ENCODE results near the gene TBK1. TPM values are rescaled to one million over a fixed set of nuclear protein-coding genes. Genes with fewer than 3 reads are reported as not detected.
A peak's percentile ranks its signal among the peaks of the same experiment; 100 is the strongest.

The TBK1 gene
- total and polyA plus RNA-seq, 10 of the 15 experiments (the other 5 are each of a cell fraction or from before 2014, with no cell fraction given), result 13.4 to 49.3 (median 37.7) TPM

DNA sequence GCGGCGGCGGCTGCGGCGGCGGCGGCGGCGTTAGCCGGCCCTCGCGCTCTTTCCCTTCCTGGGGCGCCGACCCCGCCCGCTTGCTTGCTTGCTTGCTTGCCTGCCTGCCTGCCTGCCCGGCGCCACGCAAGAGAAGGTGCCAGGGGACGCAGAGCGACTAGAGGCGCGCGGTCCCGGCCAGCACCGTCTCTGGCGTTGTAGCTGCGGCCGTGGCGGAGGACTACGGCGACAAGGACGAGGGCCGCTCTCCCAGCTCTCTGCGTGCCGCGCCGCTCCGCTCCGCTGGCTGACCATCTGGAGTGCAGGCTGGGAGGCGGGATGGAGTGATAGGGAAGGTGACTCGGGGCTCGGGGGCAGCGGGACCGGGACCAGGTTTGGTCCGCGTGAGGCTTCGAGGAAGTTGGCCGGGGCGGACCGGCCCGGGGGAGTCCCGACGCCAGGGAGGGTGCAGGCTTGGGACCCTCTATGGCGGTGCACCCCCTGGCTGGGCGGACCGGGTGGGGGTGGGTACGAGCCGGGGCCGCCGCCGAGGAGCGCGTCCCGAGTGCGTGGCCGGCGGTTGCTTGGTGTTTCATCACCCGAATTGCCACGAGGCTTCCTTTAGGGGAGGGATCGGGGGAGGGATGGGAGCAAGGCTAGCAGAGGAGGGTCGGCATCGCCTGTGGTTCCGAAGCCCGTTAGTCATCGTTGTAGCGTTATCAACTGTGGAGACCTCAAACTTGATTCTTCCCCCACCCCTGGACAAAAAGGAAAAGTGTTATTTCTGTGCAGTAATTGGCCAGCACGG, 47.3 kb upstream of the TBK1 start (continued):
- TF ChIP-seq SPI1 (IDR thresholded peaks at IDR 0.05; ENCODE audit: borderline replicate concordance, insufficient read depth, low read depth, low read length), result no peak
- TF ChIP-seq STAT1 (conservative IDR thresholded peaks at IDR 0.05), result no peak
- TF ChIP-seq LARP7 (IDR thresholded peaks at IDR 0.05), result peak; percentile 92; the same call in 1 of the 2 replicates
- no peak for TF ChIP-seq JUND (IDR thresholded peaks at IDR 0.05; ENCODE audit: low read depth, low read length)
- TF ChIP-seq SMAD1 (IDR thresholded peaks at IDR 0.05; ENCODE audit: low read depth, partially characterized antibody), result no peak
- TF ChIP-seq, protein P1, sequence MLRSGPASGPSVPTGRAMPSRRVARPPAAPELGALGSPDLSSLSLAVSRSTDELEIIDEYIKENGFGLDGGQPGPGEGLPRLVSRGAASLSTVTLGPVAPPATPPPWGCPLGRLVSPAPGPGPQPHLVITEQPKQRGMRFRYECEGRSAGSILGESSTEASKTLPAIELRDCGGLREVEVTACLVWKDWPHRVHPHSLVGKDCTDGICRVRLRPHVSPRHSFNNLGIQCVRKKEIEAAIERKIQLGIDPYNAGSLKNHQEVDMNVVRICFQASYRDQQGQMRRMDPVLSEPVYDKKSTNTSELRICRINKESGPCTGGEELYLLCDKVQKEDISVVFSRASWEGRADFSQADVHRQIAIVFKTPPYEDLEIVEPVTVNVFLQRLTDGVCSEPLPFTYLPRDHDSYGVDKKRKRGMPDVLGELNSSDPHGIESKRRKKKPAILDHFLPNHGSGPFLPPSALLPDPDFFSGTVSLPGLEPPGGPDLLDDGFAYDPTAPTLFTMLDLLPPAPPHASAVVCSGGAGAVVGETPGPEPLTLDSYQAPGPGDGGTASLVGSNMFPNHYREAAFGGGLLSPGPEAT (IDR thresholded peaks at IDR 0.05; ENCODE audit: low read depth), result no peak
- peak in 1 of 2 experiments; percentile 82; a peak in 2 of 4 replicates for TF ChIP-seq CEBPB (IDR thresholded peaks at IDR 0.05; ENCODE audit: borderline replicate concordance in 1 of 2, low read depth in 2 of 2, low read length in 2 of 2)
- 0 out of 4 replicates have a peak, but pooled peaks of 1 of the 2 experiments have one; percentile 4 for TF ChIP-seq BHLHE40 (IDR thresholded peaks at IDR 0.05; ENCODE audit: borderline replicate concordance in 1 of 2, low read depth in 2 of 2, low read length in 1 of 2)
- TF ChIP-seq, protein P2, sequence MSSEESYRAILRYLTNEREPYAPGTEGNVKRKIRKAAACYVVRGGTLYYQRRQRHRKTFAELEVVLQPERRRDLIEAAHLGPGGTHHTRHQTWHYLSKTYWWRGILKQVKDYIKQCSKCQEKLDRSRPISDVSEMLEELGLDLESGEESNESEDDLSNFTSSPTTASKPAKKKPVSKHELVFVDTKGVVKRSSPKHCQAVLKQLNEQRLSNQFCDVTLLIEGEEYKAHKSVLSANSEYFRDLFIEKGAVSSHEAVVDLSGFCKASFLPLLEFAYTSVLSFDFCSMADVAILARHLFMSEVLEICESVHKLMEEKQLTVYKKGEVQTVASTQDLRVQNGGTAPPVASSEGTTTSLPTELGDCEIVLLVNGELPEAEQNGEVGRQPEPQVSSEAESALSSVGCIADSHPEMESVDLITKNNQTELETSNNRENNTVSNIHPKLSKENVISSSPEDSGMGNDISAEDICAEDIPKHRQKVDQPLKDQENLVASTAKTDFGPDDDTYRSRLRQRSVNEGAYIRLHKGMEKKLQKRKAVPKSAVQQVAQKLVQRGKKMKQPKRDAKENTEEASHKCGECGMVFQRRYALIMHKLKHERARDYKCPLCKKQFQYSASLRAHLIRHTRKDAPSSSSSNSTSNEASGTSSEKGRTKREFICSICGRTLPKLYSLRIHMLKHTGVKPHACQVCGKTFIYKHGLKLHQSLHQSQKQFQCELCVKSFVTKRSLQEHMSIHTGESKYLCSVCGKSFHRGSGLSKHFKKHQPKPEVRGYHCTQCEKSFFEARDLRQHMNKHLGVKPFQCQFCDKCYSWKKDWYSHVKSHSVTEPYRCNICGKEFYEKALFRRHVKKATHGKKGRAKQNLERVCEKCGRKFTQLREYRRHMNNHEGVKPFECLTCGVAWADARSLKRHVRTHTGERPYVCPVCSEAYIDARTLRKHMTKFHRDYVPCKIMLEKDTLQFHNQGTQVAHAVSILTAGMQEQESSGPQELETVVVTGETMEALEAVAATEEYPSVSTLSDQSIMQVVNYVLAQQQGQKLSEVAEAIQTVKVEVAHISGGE (CRISPR knock-in tag; IDR thresholded peaks at IDR 0.05), result 0 out of 2 replicates have a peak, but pooled peaks have one; percentile 21
- no peak for TF ChIP-seq SUZ12 (IDR thresholded peaks at IDR 0.05; ENCODE audit: unreplicated experiment)
- TF ChIP-seq, protein P3, sequence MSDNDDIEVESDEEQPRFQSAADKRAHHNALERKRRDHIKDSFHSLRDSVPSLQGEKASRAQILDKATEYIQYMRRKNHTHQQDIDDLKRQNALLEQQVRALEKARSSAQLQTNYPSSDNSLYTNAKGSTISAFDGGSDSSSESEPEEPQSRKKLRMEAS (IDR thresholded peaks at IDR 0.05; ENCODE audit: low read depth, low read length), result no peak; the same call in 1 of the 2 replicates
- TF ChIP-seq POLR2AphosphoS2 (IDR thresholded peaks at IDR 0.05; ENCODE audit: low read depth, low read length), result no peak; the same call in 1 of the 2 replicates
- no peak for TF ChIP-seq ZZZ3 (IDR thresholded peaks at IDR 0.05; ENCODE audit: control insufficient read depth, insufficient read length, low read depth)
- TF ChIP-seq SP1 (IDR thresholded peaks at IDR 0.05; ENCODE audit: low read depth, low read length), result no peak
- no peak for TF ChIP-seq SREBF2 (IDR thresholded peaks at IDR 0.05; ENCODE audit: low read length)
- no peak for TF ChIP-seq ETV6 (conservative IDR thresholded peaks at IDR 0.05 in 1 of 2, IDR thresholded peaks at IDR 0.05 in 1 of 2; ENCODE audit: borderline replicate concordance in 1 of 2, low read depth in 1 of 2)
- no peak for TF ChIP-seq TARDBP (IDR thresholded peaks at IDR 0.05; ENCODE audit: borderline replicate concordance)
- TF ChIP-seq, protein P4, sequence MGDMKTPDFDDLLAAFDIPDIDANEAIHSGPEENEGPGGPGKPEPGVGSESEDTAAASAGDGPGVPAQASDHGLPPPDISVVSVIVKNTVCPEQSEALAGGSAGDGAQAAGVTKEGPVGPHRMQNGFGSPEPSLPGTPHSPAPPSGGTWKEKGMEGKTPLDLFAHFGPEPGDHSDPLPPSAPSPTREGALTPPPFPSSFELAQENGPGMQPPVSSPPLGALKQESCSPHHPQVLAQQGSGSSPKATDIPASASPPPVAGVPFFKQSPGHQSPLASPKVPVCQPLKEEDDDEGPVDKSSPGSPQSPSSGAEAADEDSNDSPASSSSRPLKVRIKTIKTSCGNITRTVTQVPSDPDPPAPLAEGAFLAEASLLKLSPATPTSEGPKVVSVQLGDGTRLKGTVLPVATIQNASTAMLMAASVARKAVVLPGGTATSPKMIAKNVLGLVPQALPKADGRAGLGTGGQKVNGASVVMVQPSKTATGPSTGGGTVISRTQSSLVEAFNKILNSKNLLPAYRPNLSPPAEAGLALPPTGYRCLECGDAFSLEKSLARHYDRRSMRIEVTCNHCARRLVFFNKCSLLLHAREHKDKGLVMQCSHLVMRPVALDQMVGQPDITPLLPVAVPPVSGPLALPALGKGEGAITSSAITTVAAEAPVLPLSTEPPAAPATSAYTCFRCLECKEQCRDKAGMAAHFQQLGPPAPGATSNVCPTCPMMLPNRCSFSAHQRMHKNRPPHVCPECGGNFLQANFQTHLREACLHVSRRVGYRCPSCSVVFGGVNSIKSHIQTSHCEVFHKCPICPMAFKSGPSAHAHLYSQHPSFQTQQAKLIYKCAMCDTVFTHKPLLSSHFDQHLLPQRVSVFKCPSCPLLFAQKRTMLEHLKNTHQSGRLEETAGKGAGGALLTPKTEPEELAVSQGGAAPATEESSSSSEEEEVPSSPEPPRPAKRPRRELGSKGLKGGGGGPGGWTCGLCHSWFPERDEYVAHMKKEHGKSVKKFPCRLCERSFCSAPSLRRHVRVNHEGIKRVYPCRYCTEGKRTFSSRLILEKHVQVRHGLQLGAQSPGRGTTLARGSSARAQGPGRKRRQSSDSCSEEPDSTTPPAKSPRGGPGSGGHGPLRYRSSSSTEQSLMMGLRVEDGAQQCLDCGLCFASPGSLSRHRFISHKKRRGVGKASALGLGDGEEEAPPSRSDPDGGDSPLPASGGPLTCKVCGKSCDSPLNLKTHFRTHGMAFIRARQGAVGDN (IDR thresholded peaks at IDR 0.05), result no peak

All from GM12878 (cell line).